K562 (cell line): ENCODE results near the gene BMP10. TPM values are rescaled to one million over a fixed set of nuclear protein-coding genes. Genes with fewer than 3 reads are reported as not detected.

Experiments
- CHD7 ChIP-seq: fragments of 200-600 bp; sonication (generic); IDR thresholded peaks from one replicate; pipeline ENCODE4 v1.6.1; 2012; ENCODE audit warnings: mild to moderate bottlenecking, low read depth, low read length, inconsistent platforms
- ZC3H4 ChIP-seq: sonication (generic); formaldehyde crosslinking; IDR thresholded peaks from 2 replicates; pipeline ENCODE4 v1.9.0; 2021; ENCODE audit warnings: missing genetic modification reagents, borderline replicate concordance
- polyA plus RNA-seq, 8 experiments: library from polyadenylated mRNA; depleted of rRNA in 4 of 8; stranded (reverse) in 5 of 8; unstranded in 3 of 8; fragments of >200 nt; fragmentation: Nextera tagmentation in 2 of 8; fragmentation: Illumina TruSeq in 1 of 8; extraction: Ambion mirVana in 2 of 8; extraction: Trizol in 1 of 8; gene quantifications; 2 replicates each; pipeline versions ENCODE4 v1.2.1 to v1.2.3, GENCODE V29; 2011 to 2014; ENCODE audit warnings: inconsistent platforms in 1 of 8, missing spikeins in 1 of 8
- total RNA-seq, 7 experiments: library from RNA; depleted of rRNA in 6 of 7; stranded (reverse); fragments of >200 nt in 6 of 7; fragmentation: Illumina TruSeq in 2 of 7; extraction: Trizol in 2 of 7; gene quantifications; 2 replicates each; pipeline versions ENCODE4 v1.2.1 to v1.2.3, GENCODE V29; 2011 to 2021; ENCODE audit warnings: low replicate concordance in 1 of 7

The BMP10 gene
- total and polyA plus RNA-seq, 9 of the 15 experiments (the other 6 are each of a cell fraction or from before 2014, with no cell fraction given) = 0.11 to 0.91 (median 0.43) TPM

- TF ChIP-seq CHD7 (no peak), ZC3H4 (CRISPR knock-in tag) (no peak)
Observed at GRCh38 chr2:68880213-68880612, 9.0 kb upstream of the BMP10 start (continued).
